Activated B cell treated with CpG ODN at 0.5 μM for 24 hours (primary cell): Measurements from ENCODE around the gene SAMD4A. TPM values are rescaled to one million over a fixed set of nuclear protein-coding genes. Genes with fewer than 3 reads are reported as not detected.

Experiments used
- ATAC-seq: fragments of 200-7000 bp; cut with Tn5 transposase; one replicate; pipeline ENCODE4 v1.10.0; 2021; ENCODE audit warnings: low read depth, mild to moderate bottlenecking, moderate library complexity
- CTCF ChIA-PET: fragments of 350-600 bp; sonication (Branson Sonifier 250); formaldehyde crosslinking; loops from one replicate; lab custom pipeline; 2021; ENCODE audit warnings: antibody characterized with exemption; lab: Charles Lee
- POLR2A ChIA-PET: fragments of 350-600 bp; sonication (Branson Sonifier 250); formaldehyde crosslinking; loops from one replicate; lab custom pipeline; 2021; ENCODE audit warnings: antibody characterized with exemption; lab: Charles Lee
- DNase-seq: peaks from one replicate; pipeline ENCODE4 v3.0.0; 2022
- H3K27ac Mint-ChIP-seq: one replicate; pipeline ENCODE4 v1.8.0; 2020; ENCODE audit warnings: mixed read lengths
- H3K27me3 Mint-ChIP-seq: one replicate; pipeline ENCODE4 v1.8.0; 2021; ENCODE audit warnings: mixed read lengths
- H3K36me3 Mint-ChIP-seq: one replicate; pipeline ENCODE4 v1.8.0; 2021; ENCODE audit warnings: low read depth, mixed read lengths
- H3K4me1 Mint-ChIP-seq: one replicate; pipeline ENCODE4 v1.8.0; 2021; ENCODE audit warnings: mixed read lengths
- H3K4me3 Mint-ChIP-seq: one replicate; pipeline ENCODE4 v1.8.0; 2020; ENCODE audit warnings: mild to moderate bottlenecking, mixed read lengths
- H3K9me3 Mint-ChIP-seq: one replicate; pipeline ENCODE4 v1.8.0; 2020; ENCODE audit warnings: mixed read lengths
- CTCF ChIP-seq: fragments of 200-600 bp; IDR thresholded peaks from one replicate; pipeline ENCODE4 v1.8.0; 2022; ENCODE audit warnings: antibody characterized with exemption, mild to moderate bottlenecking
- intact Hi-C: fragments of 100-400 bp; cut with micrococcal nuclease; formaldehyde crosslinking; loops from one replicate; pipeline ENCODE4 v1.15.1; 2024
- total RNA-seq: library from RNA; stranded (reverse); gene quantifications from 2 replicates; pipeline ENCODE4 v1.2.3, GENCODE V29; 2022

The SAMD4A gene
- total RNA-seq, 1 donor from 2014 or later, result 8.7 TPM

GRCh38 chr14:54665946-54666345 is 99.0 kb downstream of the SAMD4A start:
- no peak for DNase-seq
- Mint-ChIP-seq H3K27ac (no peak overlapping the region), H3K9me3 (no peaks in the 10 kb centered on the region), H3K36me3 (peaks cover 2% of the 10 kb centered on the region), H3K27me3 (no peaks in the 10 kb centered on the region), H3K4me3 (no peak overlapping the region), H3K4me1 (peaks cover 13% of the 10 kb centered on the region)
- no peak for TF ChIP-seq CTCF
- CTCF ChIA-PET, result no interaction called here
- no peak for ATAC-seq
- POLR2A ChIA-PET, result no interaction called here
- intact Hi-C loops, result no loop called here

GRCh38 chr14:54667026-54667744 is 100.3 kb downstream of the SAMD4A start:
- Mint-ChIP-seq H3K36me3 (no peaks in the 10 kb centered on the region), H3K4me3 (no peak overlapping the region), H3K27ac (no peak overlapping the region), H3K9me3 (no peaks in the 10 kb centered on the region), H3K4me1 (peaks cover 13% of the 10 kb centered on the region), H3K27me3 (no peaks in the 10 kb centered on the region)
- intact Hi-C loops, result no loop called here
- CTCF ChIA-PET, result no interaction called here
- no peak for TF ChIP-seq CTCF
- POLR2A ChIA-PET, result no interaction called here
- ATAC-seq (no peak), DNase-seq (no peak)

- no peak for DNase-seq
- no peak overlapping the region for H3K4me3 Mint-ChIP-seq
- ATAC-seq, result no peak
- intact Hi-C loops, result no loop called here
- H3K27me3 Mint-ChIP-seq, result no peaks in the 10 kb centered on the region
- no peak overlapping the region for H3K27ac Mint-ChIP-seq
- H3K4me1 Mint-ChIP-seq, result peaks cover 13% of the 10 kb centered on the region
- POLR2A ChIA-PET, result no interaction called here
- no peaks in the 10 kb centered on the region for H3K36me3 Mint-ChIP-seq
- TF ChIP-seq CTCF, result no peak
- H3K9me3 Mint-ChIP-seq, result no peaks in the 10 kb centered on the region
- CTCF ChIA-PET, result no interaction called here
Measured at GRCh38 chr14:54667764-54668163, 100.8 kb downstream of the SAMD4A start.

GRCh38 chr14:54669721-54670561 is 103.0 kb downstream of the SAMD4A start:
- DNase-seq (no peak), ATAC-seq (no peak)
- CTCF ChIA-PET, result no interaction called here
- Mint-ChIP-seq H3K36me3 (no peaks in the 10 kb centered on the region), H3K27ac (no peak overlapping the region), H3K9me3 (no peaks in the 10 kb centered on the region), H3K4me1 (peaks cover 4% of the 10 kb centered on the region), H3K27me3 (no peaks in the 10 kb centered on the region), H3K4me3 (no peak overlapping the region)
- no peak for TF ChIP-seq CTCF
- POLR2A ChIA-PET, result no interaction called here
- intact Hi-C loops, result no loop called here

- intact Hi-C loops, result no loop called here
- H3K27me3 Mint-ChIP-seq, result no peaks in the 10 kb centered on the region
- H3K4me3 Mint-ChIP-seq, result no peak overlapping the region
- DNase-seq (no peak), ATAC-seq (no peak)
- no peaks in the 10 kb centered on the region for H3K9me3 Mint-ChIP-seq
- no peak for TF ChIP-seq CTCF
- POLR2A ChIA-PET, result no interaction called here
- no peaks in the 10 kb centered on the region for H3K4me1 Mint-ChIP-seq
- no peaks in the 10 kb centered on the region for H3K36me3 Mint-ChIP-seq
- H3K27ac Mint-ChIP-seq, result no peak overlapping the region
- CTCF ChIA-PET, result no interaction called here
Measured at GRCh38 chr14:54671537-54671936, 104.6 kb downstream of the SAMD4A start.
